GM19328 (cell line): ENCODE results near the gene MIGA2.
"Not testable (repeated sequence)": the region's sequence is repeated elsewhere in the genome, so short reads cannot be mapped to it uniquely, and the experiment has no call there.

ENCODE experiments used
- ATAC-seq: cut with Tn5 transposase; IDR thresholded peaks from one replicate; pipeline ENCODE4 v1.9.1; 2021; ENCODE audit warnings: mild to moderate bottlenecking, moderate library complexity; ENCODE audit not compliant: unreplicated experiment

Gene MIGA2, protein sequence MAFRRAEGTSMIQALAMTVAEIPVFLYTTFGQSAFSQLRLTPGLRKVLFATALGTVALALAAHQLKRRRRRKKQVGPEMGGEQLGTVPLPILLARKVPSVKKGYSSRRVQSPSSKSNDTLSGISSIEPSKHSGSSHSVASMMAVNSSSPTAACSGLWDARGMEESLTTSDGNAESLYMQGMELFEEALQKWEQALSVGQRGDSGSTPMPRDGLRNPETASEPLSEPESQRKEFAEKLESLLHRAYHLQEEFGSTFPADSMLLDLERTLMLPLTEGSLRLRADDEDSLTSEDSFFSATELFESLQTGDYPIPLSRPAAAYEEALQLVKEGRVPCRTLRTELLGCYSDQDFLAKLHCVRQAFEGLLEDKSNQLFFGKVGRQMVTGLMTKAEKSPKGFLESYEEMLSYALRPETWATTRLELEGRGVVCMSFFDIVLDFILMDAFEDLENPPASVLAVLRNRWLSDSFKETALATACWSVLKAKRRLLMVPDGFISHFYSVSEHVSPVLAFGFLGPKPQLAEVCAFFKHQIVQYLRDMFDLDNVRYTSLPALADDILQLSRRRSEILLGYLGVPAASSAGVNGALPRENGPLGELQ

DNA sequence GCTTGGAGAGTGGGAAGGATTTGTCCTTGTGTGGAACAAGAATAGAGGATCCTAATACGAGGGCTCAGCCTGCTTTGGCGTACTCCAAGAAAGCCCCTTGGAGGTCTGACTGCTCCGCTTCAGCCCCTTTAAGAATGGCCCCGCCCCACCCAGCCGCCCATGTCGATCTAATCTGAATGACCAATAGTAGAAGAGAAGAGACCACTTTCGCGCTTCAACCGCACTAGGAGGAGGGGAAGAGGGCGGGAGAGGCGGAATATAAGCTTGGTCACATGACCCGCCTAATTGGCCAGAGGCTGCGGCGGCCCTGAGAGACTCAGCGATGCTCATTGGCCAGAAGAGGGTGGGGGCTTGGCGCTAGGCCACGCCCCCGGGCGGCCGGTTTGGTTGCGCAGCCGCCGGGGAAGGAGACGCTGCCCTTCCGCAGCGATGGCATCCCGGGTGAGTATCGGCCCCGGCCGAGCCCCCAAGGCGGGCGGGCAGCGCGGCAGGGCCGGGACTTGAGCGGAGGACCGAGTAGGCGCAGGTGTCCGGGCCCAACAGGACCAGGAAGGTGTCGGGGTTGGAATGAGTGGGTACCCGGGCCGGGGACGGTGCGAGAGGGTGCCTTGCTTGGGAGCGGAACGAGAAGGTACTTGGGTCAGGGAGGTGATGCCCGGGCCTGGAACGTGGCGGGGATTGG is at the start of gene MIGA2:
Gene MIGA2, plus strand, starts transcription at position 386 of the 682 bp plus-strand sequence. CDS start 3,969 bp downstream, outside the sequence.
- peak; percentile 95 for ATAC-seq

- no peak for ATAC-seq
These were observed 49.8 kb upstream of the MIGA2 start for GRCh38 chr9:128986671-128987070.

GRCh38 chr9:128987805-128988204 is 48.6 kb upstream of the MIGA2 start:
- ATAC-seq: no peak

GRCh38 chr9:128992995-128993394 is 43.4 kb upstream of the MIGA2 start:
- no peak for ATAC-seq

- no peak for ATAC-seq
These were observed 40.6 kb upstream of the MIGA2 start for GRCh38 chr9:128995791-128996190.

DNA sequence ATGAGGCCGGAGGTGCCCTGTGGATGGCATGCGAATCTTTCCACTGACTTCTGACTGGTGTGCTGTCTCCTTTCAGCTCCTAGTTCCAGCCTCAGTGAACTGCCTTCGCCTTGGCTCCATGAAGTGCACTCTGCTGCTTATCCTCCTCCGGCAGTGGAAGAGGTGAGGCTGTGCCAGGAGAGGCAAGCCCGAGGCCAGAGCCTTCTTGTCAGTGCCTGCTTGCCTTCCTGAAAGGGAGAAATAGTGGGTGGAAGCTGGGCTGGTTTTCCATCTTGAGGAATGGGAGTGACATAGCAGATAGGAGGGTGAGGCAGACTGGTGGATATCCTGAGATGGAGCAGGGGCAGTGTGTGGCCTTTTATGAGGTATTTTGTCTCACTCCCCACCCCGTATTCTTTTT is 38.0 kb upstream of the MIGA2 start:
- no peak for ATAC-seq

DNA sequence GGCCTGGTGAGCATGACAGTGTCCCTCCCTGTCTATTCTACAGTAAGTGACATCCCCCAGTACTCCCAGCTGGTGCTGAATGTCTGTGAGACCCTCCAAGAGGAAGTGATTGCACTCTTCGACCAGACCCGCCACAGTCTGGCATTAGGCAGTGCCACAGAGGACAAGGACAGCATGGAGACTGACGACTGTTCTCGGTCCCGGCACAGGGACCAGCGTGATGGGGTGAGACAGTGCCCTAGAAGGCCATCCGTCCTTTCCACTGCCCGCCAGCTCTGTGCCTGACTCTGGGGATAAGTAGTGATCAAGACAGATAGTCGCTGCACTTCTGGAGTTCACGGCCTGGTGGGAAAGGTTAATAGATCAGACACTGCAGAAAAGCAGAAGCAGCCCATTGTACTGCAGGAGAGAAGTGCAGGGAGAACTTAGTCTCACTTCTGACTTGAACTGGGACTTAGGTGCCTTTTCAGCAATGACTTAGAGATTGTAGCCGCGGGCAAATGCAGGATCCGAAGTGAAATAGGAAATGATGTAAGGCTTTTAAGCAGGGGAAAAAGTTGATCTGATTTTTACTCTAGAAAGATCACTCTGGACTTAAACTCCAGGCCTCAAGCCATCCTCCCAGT is 36.7 kb upstream of the MIGA2 start:
- ATAC-seq: no peak

- no peak for ATAC-seq
These were observed 34.7 kb upstream of the MIGA2 start for GRCh38 chr9:129001504-129002325.

DNA sequence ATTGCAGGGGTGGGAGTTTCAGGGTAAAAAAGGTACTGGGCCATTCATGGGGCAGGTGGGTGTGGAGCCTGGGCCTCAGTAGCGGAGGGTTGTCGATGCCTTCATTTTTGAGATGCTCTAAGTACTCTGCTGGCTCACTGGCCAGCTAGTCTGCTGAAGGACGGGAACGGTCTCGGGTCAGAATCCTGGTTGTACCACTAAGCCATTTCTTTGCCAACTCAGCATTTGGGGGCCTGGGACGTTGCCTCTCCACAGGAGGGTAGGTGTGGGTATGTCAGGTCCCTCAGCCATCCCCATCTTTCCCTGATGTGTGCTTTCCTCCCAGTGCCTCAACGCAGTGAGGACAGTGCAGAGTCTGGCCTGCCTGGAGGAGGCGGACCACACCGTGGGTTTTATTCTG is 33.4 kb upstream of the MIGA2 start:
- no peak for ATAC-seq

DNA sequence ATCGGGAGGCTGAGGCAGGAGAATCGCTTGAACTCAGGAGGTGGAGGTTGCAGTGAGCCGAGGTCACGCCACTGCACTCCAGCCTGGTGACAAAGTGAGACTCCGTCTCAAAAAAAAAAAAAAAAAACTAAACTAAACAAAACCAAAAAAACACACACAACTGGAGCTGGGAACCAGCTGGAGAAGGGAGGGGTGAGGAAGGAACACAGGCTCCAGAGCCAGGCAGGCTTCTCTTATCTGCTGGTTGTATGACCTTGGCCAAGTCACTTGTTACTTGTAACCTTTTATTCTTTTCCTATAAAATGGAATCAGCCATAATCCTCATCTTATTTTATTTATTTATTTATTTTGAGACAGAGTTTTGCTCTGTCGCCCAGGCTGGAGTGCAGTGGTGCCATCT is 32.3 kb upstream of the MIGA2 start:
- ATAC-seq: not testable (repeated sequence)

DNA sequence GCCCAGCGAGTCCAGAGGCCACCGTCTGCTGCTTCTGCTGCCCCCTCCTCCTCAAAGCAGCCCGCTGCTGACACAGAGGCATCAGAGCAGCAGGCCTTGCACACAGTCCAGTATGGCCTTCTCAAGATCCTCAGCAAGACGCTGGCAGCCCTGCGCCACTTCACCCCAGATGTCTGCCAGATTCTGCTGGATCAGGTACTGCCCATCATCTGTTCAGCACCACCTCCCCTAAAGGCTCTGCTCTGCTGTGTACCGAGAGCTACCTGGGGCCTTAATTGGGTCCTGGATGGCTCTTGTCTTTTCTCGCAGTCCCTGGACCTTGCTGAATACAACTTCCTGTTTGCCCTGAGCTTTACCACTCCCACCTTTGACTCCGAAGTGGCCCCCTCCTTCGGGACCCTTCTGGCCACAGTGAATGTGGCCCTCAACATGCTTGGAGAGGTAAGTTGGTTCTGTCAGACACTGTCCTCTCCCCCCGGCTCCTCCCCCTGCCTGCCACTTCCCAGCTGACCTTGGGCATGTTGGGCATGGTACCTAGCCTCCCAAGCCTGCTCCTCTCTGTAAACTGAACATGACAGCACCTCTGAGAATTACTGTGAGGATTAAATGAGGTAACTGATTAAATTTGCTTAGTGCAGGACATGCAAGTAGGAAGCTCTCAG is 31.0 kb upstream of the MIGA2 start:
- no peak for ATAC-seq

GRCh38 chr9:129006328-129007034 is 29.9 kb upstream of the MIGA2 start:
- no peak for ATAC-seq

- no peak for ATAC-seq
These were observed 29.2 kb upstream of the MIGA2 start for GRCh38 chr9:129007035-129007765.

DNA sequence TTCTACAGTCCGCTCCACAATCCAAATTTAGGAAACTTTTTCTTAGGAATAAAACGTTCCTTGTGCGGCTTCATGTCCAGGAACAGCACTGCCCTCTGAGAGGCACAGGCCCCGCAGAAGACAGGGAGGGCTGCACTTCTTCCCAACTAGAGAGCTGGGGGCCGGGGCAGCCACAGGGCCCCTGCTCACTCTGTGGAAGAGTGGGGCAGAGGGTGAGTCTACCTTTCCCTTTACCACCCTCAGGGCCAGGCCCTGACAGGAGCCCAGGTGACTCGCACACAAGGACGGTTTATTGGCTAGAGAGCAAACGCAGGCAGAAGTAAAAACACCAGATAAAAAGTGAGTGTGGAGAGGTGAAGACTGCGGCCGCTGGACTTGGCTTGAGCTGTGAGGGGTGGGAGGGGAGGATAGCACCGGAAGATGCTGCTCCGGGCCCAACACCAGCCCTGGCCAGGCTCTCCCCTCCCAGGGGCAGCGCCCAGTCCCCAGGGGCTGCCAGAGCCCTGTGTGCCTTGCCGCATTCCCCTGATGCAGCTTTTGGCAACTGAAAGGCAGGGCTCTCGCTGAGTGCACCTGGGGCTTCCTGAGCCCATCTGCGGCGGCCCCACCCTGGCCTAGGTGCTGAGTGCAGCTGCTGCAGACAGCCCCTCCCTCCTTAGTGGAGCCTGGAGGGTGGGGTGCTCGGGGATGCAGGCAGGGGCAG is 28.5 kb upstream of the MIGA2 start:
- no peak for ATAC-seq

GRCh38 chr9:129008469-129008965 is 27.9 kb upstream of the MIGA2 start:
- ATAC-seq: no peak

DNA sequence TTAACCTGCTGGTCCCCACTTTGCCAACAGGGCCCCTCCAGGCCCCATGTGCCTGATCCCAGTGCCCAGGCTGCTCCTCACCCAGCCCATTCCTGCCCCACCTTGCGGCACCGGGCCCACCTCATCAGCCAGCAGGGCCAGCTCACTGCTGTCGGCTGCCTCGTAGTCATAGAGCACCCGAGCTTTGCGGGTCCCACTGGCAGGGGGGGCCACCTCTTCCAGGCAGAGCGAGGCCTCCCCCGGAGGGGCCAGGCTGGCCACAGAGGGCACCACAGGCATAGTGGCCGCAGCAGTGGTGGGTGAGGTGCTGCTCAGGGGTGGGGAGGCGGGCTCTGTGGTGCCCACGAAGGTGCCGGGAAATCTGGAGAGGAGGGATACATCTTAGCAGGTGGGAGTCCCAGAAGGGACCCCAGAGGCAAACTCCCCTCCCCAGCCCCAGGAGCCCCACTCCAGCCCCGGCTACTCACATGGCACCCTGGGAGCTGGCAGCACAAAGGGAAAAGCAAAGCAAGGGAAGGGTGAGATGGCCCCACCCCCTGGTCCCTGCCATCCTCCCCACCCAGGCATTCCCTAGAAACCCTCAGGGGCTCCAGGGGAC is 27.3 kb upstream of the MIGA2 start:
- no peak for ATAC-seq

- ATAC-seq: no peak
These were observed 26.8 kb upstream of the MIGA2 start for GRCh38 chr9:129009584-129010141.
